Activated naive CD4-positive, alpha-beta T cell treated with anti-CD3 and anti-CD28 coated beads for 36 hours (primary cell): ENCODE results near the gene BARX1. TPM values are rescaled to one million over a fixed set of nuclear protein-coding genes. Genes with fewer than 3 reads are reported as not detected.

Experiments
- CTCF ChIA-PET: fragments of 350-600 bp; sonication (Branson Sonifier 250); formaldehyde crosslinking; loops from one replicate; lab custom pipeline; 2021; ENCODE audit warnings: antibody characterized with exemption; lab: Charles Lee
- DNase-seq: peaks from one replicate; pipeline ENCODE4 v3.0.0-alpha.2; 2020
- H3K27ac Mint-ChIP-seq: one replicate; pipeline ENCODE4 v1.8.0; 2021; ENCODE audit warnings: mild to moderate bottlenecking, mixed read lengths
- H3K27me3 Mint-ChIP-seq: one replicate; pipeline ENCODE4 v1.8.0; 2021; ENCODE audit warnings: low read depth, mixed read lengths
- H3K36me3 Mint-ChIP-seq: one replicate; pipeline ENCODE4 v1.8.0; 2021; ENCODE audit warnings: low read depth, mixed read lengths
- H3K4me1 Mint-ChIP-seq: one replicate; pipeline ENCODE4 v1.8.0; 2021; ENCODE audit warnings: low read depth, mixed read lengths
- H3K4me3 Mint-ChIP-seq: one replicate; pipeline ENCODE4 v1.8.0; 2021; ENCODE audit warnings: mild to moderate bottlenecking, moderate library complexity, mixed read lengths
- H3K9me3 Mint-ChIP-seq: one replicate; pipeline ENCODE4 v1.8.0; 2021; ENCODE audit warnings: mixed read lengths
- intact Hi-C: fragments of 100-400 bp; cut with micrococcal nuclease; formaldehyde crosslinking; loops from one replicate; pipeline ENCODE4 v1.15.1; 2023
- total RNA-seq, 2 experiments: library from RNA; stranded (reverse); gene quantifications; one replicate each; pipeline ENCODE4 v1.2.3, GENCODE V29; 2021

BARX1 gene
- total RNA-seq, 2 experiments from 2014 or later: 0.17 to 0.21 TPM

GRCh38 chr9:93908591-93909241, 46.4 kb downstream of the BARX1 start:
- H3K4me1 Mint-ChIP-seq: peaks cover 5% of the 10 kb centered on the region
- no peak overlapping the region for H3K27ac Mint-ChIP-seq
- H3K9me3 Mint-ChIP-seq: no peaks in the 10 kb centered on the region
- H3K27me3 Mint-ChIP-seq: no peaks in the 10 kb centered on the region
- no peak overlapping the region for H3K4me3 Mint-ChIP-seq
- H3K36me3 Mint-ChIP-seq: no peaks in the 10 kb centered on the region
- CTCF ChIA-PET: interaction anchor here (0.6 to 1.0 kb wide), 3 partner anchors 39 to 83 kb away, joined by 4 to 5 read pairs (median 4); no protein-coding TSS in a partner anchor
- intact Hi-C loops: loop anchor here (2.0 kb wide), 1 partner anchor 82 kb away; no protein-coding TSS in a partner anchor
- DNase-seq: peak; percentile 23

GRCh38 chr9:93907551-93908199, 47.5 kb downstream of the BARX1 start:
- H3K27me3 Mint-ChIP-seq: no peaks in the 10 kb centered on the region
- CTCF ChIA-PET: no interaction called here
- H3K9me3 Mint-ChIP-seq: no peaks in the 10 kb centered on the region
- H3K4me1 Mint-ChIP-seq: peaks cover 5% of the 10 kb centered on the region
- intact Hi-C loops: loop anchor here (2.0 kb wide), 1 partner anchor 81 kb away; no protein-coding TSS in a partner anchor
- no peak overlapping the region for H3K4me3 Mint-ChIP-seq
- H3K36me3 Mint-ChIP-seq: no peaks in the 10 kb centered on the region
- no peak overlapping the region for H3K27ac Mint-ChIP-seq
- no peak for DNase-seq

- Mint-ChIP-seq H3K36me3 (no peaks in the 10 kb centered on the region), H3K4me1 (peaks cover 5% of the 10 kb centered on the region), H3K9me3 (no peaks in the 10 kb centered on the region), H3K27me3 (no peaks in the 10 kb centered on the region), H3K27ac (no peak overlapping the region), H3K4me3 (no peak overlapping the region)
- CTCF ChIA-PET: no interaction called here
- DNase-seq: peak; percentile 1
- intact Hi-C loops: no loop called here
Measured at GRCh38 chr9:93906195-93906880, 48.8 kb downstream of the BARX1 start.

GRCh38 chr9:93905473-93906133, 49.6 kb downstream of the BARX1 start:
- Mint-ChIP-seq H3K9me3 (no peaks in the 10 kb centered on the region), H3K4me1 (peaks cover 5% of the 10 kb centered on the region), H3K27ac (no peak overlapping the region), H3K36me3 (no peaks in the 10 kb centered on the region), H3K4me3 (no peak overlapping the region), H3K27me3 (no peaks in the 10 kb centered on the region)
- CTCF ChIA-PET: no interaction called here
- no peak for DNase-seq
- intact Hi-C loops: no loop called here

GRCh38 chr9:93904649-93905472, 50.3 kb downstream of the BARX1 start:
- peaks cover 5% of the 10 kb centered on the region for H3K4me1 Mint-ChIP-seq
- no peak for DNase-seq
- H3K4me3 Mint-ChIP-seq: no peak overlapping the region
- intact Hi-C loops: no loop called here
- no peak overlapping the region for H3K27ac Mint-ChIP-seq
- no peaks in the 10 kb centered on the region for H3K9me3 Mint-ChIP-seq
- CTCF ChIA-PET: no interaction called here
- no peaks in the 10 kb centered on the region for H3K36me3 Mint-ChIP-seq
- H3K27me3 Mint-ChIP-seq: no peaks in the 10 kb centered on the region

- H3K9me3 Mint-ChIP-seq: no peaks in the 10 kb centered on the region
- CTCF ChIA-PET: no interaction called here
- H3K36me3 Mint-ChIP-seq: no peaks in the 10 kb centered on the region
- peaks cover 4% of the 10 kb centered on the region for H3K4me1 Mint-ChIP-seq
- DNase-seq: no peak
- no peak overlapping the region for H3K27ac Mint-ChIP-seq
- H3K27me3 Mint-ChIP-seq: no peaks in the 10 kb centered on the region
- intact Hi-C loops: no loop called here
- no peak overlapping the region for H3K4me3 Mint-ChIP-seq
Measured at GRCh38 chr9:93903886-93904648, 51.1 kb downstream of the BARX1 start.

- no peak for DNase-seq
- intact Hi-C loops: no loop called here
- Mint-ChIP-seq H3K9me3 (no peaks in the 10 kb centered on the region), H3K27ac (no peak overlapping the region), H3K4me1 (peaks cover 10% of the 10 kb centered on the region), H3K36me3 (no peaks in the 10 kb centered on the region), H3K4me3 (no peak overlapping the region), H3K27me3 (no peaks in the 10 kb centered on the region)
- CTCF ChIA-PET: interaction anchor here (0.5 kb wide), 1 partner anchor 134 kb away, joined by 3 read pairs; no protein-coding TSS in a partner anchor
Measured at GRCh38 chr9:93902780-93903655, 52.1 kb downstream of the BARX1 start.

GRCh38 chr9:93902051-93902779, 52.9 kb downstream of the BARX1 start:
- CTCF ChIA-PET: no interaction called here
- no peaks in the 10 kb centered on the region for H3K9me3 Mint-ChIP-seq
- H3K4me3 Mint-ChIP-seq: no peak overlapping the region
- H3K27me3 Mint-ChIP-seq: no peaks in the 10 kb centered on the region
- H3K4me1 Mint-ChIP-seq: peaks cover 18% of the 10 kb centered on the region
- DNase-seq: no peak
- H3K36me3 Mint-ChIP-seq: no peaks in the 10 kb centered on the region
- intact Hi-C loops: no loop called here
- H3K27ac Mint-ChIP-seq: no peak overlapping the region
